Measurements from ENCODE around the gene ZNF516. TPM values are rescaled to one million over a fixed set of nuclear protein-coding genes. Genes with fewer than 3 reads are reported as not detected.

Gene ZNF516
- total RNA-seq, 1 donor from 2014 or later, result 192 TPM

DNA sequence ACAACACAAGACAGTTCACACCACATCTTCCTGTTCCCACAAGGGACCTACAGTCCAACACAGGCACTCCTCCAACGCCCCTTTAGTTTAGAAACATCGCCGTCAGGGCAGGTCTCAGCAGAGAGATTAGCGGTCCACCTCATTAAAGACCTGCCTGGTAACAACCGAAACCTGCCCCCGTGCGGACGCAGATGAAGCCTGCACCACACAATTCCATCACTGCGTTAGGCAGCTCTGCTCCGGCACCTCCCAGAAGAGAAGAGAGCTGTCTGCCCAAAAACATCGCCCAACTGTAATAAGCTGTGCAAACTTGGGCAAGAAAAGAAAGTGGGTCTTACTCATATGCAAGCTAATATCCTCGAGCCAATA lies 32.7 kb downstream of the ZNF516 start:
- H3K4me3 Mint-ChIP-seq (ENCODE audit: unreplicated experiment), result no peak overlapping the region
- no peak for DNase-seq
- peaks cover 5% of the 10 kb centered on the region for H3K36me3 Mint-ChIP-seq (ENCODE audit: unreplicated experiment)
- TF ChIP-seq, protein P1, sequence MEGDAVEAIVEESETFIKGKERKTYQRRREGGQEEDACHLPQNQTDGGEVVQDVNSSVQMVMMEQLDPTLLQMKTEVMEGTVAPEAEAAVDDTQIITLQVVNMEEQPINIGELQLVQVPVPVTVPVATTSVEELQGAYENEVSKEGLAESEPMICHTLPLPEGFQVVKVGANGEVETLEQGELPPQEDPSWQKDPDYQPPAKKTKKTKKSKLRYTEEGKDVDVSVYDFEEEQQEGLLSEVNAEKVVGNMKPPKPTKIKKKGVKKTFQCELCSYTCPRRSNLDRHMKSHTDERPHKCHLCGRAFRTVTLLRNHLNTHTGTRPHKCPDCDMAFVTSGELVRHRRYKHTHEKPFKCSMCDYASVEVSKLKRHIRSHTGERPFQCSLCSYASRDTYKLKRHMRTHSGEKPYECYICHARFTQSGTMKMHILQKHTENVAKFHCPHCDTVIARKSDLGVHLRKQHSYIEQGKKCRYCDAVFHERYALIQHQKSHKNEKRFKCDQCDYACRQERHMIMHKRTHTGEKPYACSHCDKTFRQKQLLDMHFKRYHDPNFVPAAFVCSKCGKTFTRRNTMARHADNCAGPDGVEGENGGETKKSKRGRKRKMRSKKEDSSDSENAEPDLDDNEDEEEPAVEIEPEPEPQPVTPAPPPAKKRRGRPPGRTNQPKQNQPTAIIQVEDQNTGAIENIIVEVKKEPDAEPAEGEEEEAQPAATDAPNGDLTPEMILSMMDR (IDR thresholded peaks at IDR 0.05; ENCODE audit: partially characterized antibody, unreplicated experiment), result no peak
- peaks cover 7% of the 10 kb centered on the region for H3K9me3 Mint-ChIP-seq (ENCODE audit: unreplicated experiment)
- peaks cover 18% of the 10 kb centered on the region for H3K27me3 Mint-ChIP-seq (ENCODE audit: unreplicated experiment)
- H3K27ac Mint-ChIP-seq (ENCODE audit: unreplicated experiment), result no peak overlapping the region
- peaks cover 60% of the 10 kb centered on the region for H3K4me1 Mint-ChIP-seq (ENCODE audit: low read depth, unreplicated experiment)

DNA sequence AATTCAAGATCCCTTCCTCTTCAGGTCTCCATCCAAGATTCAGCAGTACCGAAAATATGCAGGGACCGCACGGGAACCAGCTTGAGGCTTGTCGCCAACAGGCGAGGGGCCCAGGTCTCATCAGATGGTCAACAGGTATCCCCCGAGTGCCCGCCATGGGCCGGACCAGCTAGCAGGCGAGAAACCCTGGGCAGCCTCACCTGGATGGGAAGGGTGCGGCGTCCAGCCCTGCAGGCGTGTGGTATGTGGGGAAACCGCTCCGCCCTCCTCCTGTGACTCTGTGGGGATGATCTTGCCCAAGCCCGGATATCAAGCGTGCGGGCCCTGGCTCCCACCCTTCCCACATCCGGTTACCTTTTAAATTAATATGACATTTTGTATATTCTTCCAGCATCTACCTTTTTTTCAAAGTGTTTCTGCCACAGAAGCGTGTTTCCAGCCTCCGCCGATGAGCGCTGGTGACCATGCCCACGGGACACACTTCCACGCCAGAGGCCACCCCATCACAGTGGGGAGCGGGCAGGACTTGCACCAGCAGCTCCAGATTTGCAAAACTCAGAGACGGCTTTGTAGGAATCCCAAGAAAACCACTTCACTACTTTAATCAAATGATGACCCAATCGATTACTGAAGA lies 33.2 kb downstream of the ZNF516 start:
- TF ChIP-seq, protein P1 (IDR thresholded peaks at IDR 0.05; ENCODE audit: partially characterized antibody, unreplicated experiment), result no peak
- Mint-ChIP-seq H3K36me3 (ENCODE audit: unreplicated experiment) (peaks cover 5% of the 10 kb centered on the region), H3K27ac (ENCODE audit: unreplicated experiment) (peak overlapping the region; percentile 33)

DNA sequence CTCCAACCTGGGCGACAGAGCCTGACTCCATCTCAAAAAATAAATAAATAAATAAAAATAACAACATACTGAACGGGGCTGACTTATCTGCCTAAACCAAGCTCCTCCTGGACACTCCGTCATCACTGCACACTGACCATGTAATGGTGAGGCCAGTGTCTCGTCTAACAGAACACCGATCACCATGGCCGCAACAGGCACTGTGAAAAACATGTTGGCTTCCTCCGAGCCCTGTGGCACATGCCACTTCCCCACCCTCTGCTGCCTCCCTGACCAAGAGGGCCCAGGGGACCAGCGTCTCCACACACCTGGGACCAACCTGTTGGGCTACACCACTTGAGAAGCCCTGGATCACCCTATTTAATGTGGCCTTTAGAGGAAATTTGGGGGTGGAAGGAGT lies 33.9 kb downstream of the ZNF516 start:
- Mint-ChIP-seq H3K9me3 (ENCODE audit: unreplicated experiment) (peaks cover 7% of the 10 kb centered on the region), H3K27ac (ENCODE audit: unreplicated experiment) (peak overlapping the region; percentile 33), H3K27me3 (ENCODE audit: unreplicated experiment) (peaks cover 17% of the 10 kb centered on the region), H3K4me3 (ENCODE audit: unreplicated experiment) (peak overlapping the region; percentile 59), H3K36me3 (ENCODE audit: unreplicated experiment) (peaks cover 5% of the 10 kb centered on the region), H3K4me1 (ENCODE audit: low read depth, unreplicated experiment) (peaks cover 65% of the 10 kb centered on the region)
- TF ChIP-seq, protein P1 (IDR thresholded peaks at IDR 0.05; ENCODE audit: partially characterized antibody, unreplicated experiment), result no peak
- DNase-seq, result no peak

More for the DNA sequence above, 33.2 kb downstream of the ZNF516 start:
- peaks cover 19% of the 10 kb centered on the region for H3K27me3 Mint-ChIP-seq (ENCODE audit: unreplicated experiment)
- H3K9me3 Mint-ChIP-seq (ENCODE audit: unreplicated experiment), result peaks cover 7% of the 10 kb centered on the region
- peaks cover 64% of the 10 kb centered on the region for H3K4me1 Mint-ChIP-seq (ENCODE audit: low read depth, unreplicated experiment)
- DNase-seq, result no peak
- H3K4me3 Mint-ChIP-seq (ENCODE audit: unreplicated experiment), result no peak overlapping the region

DNA sequence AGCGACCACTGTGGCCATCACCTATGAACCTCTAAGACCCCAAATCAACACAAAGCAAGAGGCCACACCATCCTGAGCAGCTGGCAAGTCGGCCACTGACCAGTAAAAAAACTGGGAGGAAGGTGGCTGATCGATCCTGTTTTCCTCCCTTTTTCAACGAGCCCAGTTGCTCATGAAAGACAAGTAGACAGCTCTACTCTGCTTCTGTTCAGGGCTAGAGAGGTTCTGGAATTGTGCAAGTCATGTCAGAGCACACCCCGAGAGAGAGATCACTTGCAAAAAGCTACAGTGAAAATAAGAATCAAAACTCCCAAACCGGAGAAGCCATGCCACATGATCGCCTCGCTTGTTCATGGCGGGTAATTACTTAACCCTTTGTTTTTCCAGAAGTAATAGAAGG lies 34.6 kb downstream of the ZNF516 start:
- H3K27ac Mint-ChIP-seq (ENCODE audit: unreplicated experiment), result peak overlapping the region; percentile 66
- H3K36me3 Mint-ChIP-seq (ENCODE audit: unreplicated experiment), result peaks cover 5% of the 10 kb centered on the region
- peaks cover 7% of the 10 kb centered on the region for H3K9me3 Mint-ChIP-seq (ENCODE audit: unreplicated experiment)
- TF ChIP-seq, protein P1 (IDR thresholded peaks at IDR 0.05; ENCODE audit: partially characterized antibody, unreplicated experiment), result no peak
- no peak for DNase-seq
- H3K4me1 Mint-ChIP-seq (ENCODE audit: low read depth, unreplicated experiment), result peaks cover 66% of the 10 kb centered on the region
- H3K27me3 Mint-ChIP-seq (ENCODE audit: unreplicated experiment), result peaks cover 17% of the 10 kb centered on the region
- no peak overlapping the region for H3K4me3 Mint-ChIP-seq (ENCODE audit: unreplicated experiment)

DNA sequence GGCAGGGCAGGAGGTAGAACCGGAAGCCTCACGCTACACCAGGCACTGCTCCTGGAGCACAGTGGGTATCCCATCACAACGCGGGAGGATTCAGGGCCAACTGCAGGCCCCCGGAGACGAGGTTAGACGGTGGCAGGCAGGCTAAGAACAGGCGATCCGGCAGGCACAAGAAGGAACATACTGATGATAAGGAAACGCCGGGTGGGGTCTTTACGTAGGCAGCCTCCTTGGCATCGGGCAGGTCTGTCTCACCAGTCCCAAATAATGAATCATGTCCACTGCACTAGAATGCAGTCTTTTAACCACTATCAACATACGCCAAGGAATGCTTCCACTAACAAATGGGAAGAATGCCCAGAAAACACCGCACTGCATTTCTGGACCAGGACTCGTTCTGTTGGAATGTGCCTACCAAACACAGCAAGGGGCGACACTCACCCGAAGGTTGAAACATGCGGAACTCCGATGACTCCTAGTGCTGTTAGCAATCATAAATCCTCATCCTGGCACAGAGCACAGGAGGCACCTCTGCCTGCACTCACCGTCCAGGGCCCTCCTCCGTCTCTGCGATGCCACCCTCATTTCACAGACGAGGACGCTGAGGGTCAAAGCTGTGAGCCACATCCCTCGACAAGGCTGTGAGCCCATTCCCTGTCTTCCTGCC lies 35.2 kb downstream of the ZNF516 start:
- Mint-ChIP-seq H3K36me3 (ENCODE audit: unreplicated experiment) (peaks cover 5% of the 10 kb centered on the region), H3K9me3 (ENCODE audit: unreplicated experiment) (peaks cover 6% of the 10 kb centered on the region), H3K4me1 (ENCODE audit: low read depth, unreplicated experiment) (peaks cover 67% of the 10 kb centered on the region), H3K27me3 (ENCODE audit: unreplicated experiment) (peaks cover 20% of the 10 kb centered on the region), H3K27ac (ENCODE audit: unreplicated experiment) (peak overlapping the region; percentile 66), H3K4me3 (ENCODE audit: unreplicated experiment) (no peak overlapping the region)
- no peak for DNase-seq
- TF ChIP-seq, protein P1 (IDR thresholded peaks at IDR 0.05; ENCODE audit: partially characterized antibody, unreplicated experiment), result no peak

All from glutamatergic neuron (in vitro differentiated cells).